Natural killer cell (primary cell): ENCODE results near the gene PYHIN1. TPM values are rescaled to one million over a fixed set of nuclear protein-coding genes. Genes with fewer than 3 reads are reported as not detected.

Source experiments
- ATAC-seq, 3 donors: fragments of 150-1000 bp in 2 of 3; fragments of 200-7000 bp in 1 of 3; cut with Tn5 transposase; 1 replicate in 1 of 3; 2 replicates in 2 of 3; pipeline ENCODE4 v1.10.0; 2021; ENCODE audit warnings: mild to moderate bottlenecking in 2 of 3, moderate library complexity in 2 of 3
- DNase-seq, 2 donors: peaks; one replicate each; pipeline versions ENCODE4 v3.0.0 to v3.0.0-alpha.2; 2013 to 2021; ENCODE audit warnings: mixed read lengths in 1 of 2
- H3K27ac ChIP-seq: one replicate; pipeline ENCODE4 v1.5.1; 2013; ENCODE audit warnings: mild to moderate bottlenecking, low read length
- H3K27me3 ChIP-seq: one replicate; pipeline ENCODE4 v1.6.1; 2013; ENCODE audit warnings: low read length; ENCODE audit not compliant: control insufficient read depth, insufficient read depth
- H3K36me3 ChIP-seq: one replicate; pipeline ENCODE4 v1.6.1; 2013; ENCODE audit warnings: low read length; ENCODE audit not compliant: control insufficient read depth, insufficient read depth
- H3K4me1 ChIP-seq: one replicate; pipeline ENCODE4 v1.6.1; 2013; ENCODE audit warnings: low read length; ENCODE audit not compliant: control insufficient read depth, insufficient read depth
- H3K4me3 ChIP-seq: one replicate; pipeline ENCODE4 v1.5.1; 2013; ENCODE audit warnings: low read length
- H3K9me3 ChIP-seq: one replicate; pipeline ENCODE4 v1.6.1; 2013; ENCODE audit warnings: low read length; ENCODE audit not compliant: control insufficient read depth, insufficient read depth
- H3K27ac Mint-ChIP-seq, 2 donors: one replicate each; pipeline ENCODE4 v1.8.0; 2022; ENCODE audit warnings: mild to moderate bottlenecking in 2 of 2, mixed read lengths in 2 of 2, moderate library complexity in 1 of 2
- H3K27me3 Mint-ChIP-seq, 2 donors: one replicate each; pipeline ENCODE4 v1.8.0; 2022; ENCODE audit warnings: low read depth in 2 of 2, mixed read lengths in 2 of 2
- H3K36me3 Mint-ChIP-seq: one replicate; pipeline ENCODE4 v1.8.0; 2022; ENCODE audit warnings: mixed read lengths
- H3K4me1 Mint-ChIP-seq, 2 donors: one replicate each; pipeline ENCODE4 v1.8.0; 2022; ENCODE audit warnings: mixed read lengths in 2 of 2
- H3K4me3 Mint-ChIP-seq: one replicate; pipeline ENCODE4 v1.8.0; 2022; ENCODE audit warnings: mild to moderate bottlenecking, moderate library complexity, mixed read lengths
- H3K9me3 Mint-ChIP-seq, 2 donors: one replicate each; pipeline ENCODE4 v1.8.0; 2022; ENCODE audit warnings: mixed read lengths in 2 of 2
- WGBS: methylation state at CpG from one replicate; pipeline ENCODE4 v1.1.7; 2013; ENCODE audit warnings: missing lambda C conversion rate; ENCODE audit not compliant: insufficient coverage; 5-methylcytosine and 5-hydroxymethylcytosine counted together
- intact Hi-C: fragments of 100-400 bp; cut with micrococcal nuclease; formaldehyde crosslinking; loops from one replicate; pipeline ENCODE4 v1.14.2; 2022
- total RNA-seq, 4 donors: library from RNA; stranded (reverse); fragments of 120-200 nt in 1 of 4; gene quantifications; one replicate each; pipeline versions ENCODE4 v1.2.3 to v1.2.4, GENCODE V29; 2013 to 2022
- TF ChIP-seq, protein P1 (sequence below): fragments of 200-600 bp; IDR thresholded peaks from one replicate; pipeline ENCODE4 v1.8.0; 2022; ENCODE audit warnings: antibody characterized with exemption

The PYHIN1 gene
- total RNA-seq, 3 donors from 2014 or later (not counting 1 experiment from before 2014, with no cell fraction given) = 171 to 313 (median 197) TPM

DNA sequence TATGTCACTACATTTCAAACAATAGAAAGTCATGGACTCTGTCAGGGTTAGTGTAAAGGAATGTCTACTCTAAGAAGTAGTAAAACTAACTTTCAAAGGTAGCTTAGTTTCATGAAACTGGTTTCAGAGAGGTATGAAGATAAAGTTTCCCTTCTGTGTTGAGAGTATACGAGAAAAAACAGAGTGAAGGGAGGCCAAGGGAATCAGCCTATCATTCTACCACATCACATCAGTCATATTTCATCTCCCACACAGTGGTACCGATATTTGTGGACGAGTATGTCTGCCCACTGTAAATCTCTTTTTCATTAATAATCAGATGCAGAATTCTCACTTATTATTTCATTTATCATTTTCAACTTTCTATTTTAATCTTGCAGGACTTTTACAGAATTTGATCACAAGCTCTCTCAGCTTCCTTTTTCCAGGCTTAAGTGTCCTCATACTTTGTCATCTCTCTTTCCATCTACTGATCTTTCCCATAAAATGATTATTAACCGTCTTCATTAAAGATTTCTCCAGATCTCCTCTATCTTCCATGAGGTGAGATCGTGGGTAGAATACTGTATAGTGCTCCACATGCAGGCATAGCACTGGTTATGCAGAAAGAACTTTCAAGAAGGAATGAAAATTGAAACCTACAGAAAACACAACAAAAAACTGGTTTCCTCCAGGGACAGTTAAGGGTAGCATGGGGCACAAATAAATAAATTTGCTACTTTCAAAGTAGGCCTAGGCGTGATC is 66.9 kb downstream of the PYHIN1 start:
- H3K4me3 ChIP-seq = no peak overlapping the region
- no peak overlapping the region for H3K27ac ChIP-seq
- intact Hi-C loops = loop anchor here (1.0 to 5.0 kb wide), 3 partner anchors 205 to 796 kb away; no protein-coding TSS in a partner anchor

DNA sequence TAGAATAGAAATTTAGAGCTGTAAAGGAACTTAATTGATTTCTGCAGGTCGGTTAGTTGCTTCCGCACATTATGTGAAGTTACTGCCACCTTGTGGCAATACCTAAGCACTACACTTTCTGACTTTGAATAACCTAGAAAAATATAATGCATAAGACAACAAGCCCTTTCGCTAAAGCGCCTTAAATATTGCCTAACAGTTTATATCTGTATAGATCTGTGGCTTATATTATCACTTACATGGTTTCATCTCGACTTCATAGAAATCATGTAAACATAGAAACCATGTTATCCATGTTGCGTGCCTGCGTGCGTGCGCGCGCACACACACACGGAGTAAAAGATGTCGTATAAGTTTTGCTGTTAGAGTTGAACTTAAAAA is 67.4 kb downstream of the PYHIN1 start:
- Histone ChIP-seq H3K27me3 (no peaks in the 10 kb centered on the region), H3K4me1 (peaks cover 14% of the 10 kb centered on the region), H3K4me3 (no peak overlapping the region), H3K36me3 (peaks cover 7% of the 10 kb centered on the region), H3K9me3 (no peaks in the 10 kb centered on the region), H3K27ac (no peak overlapping the region)
- WGBS = 76% methylated on average over 10 of the region's 13 CpGs
- Mint-ChIP-seq H3K9me3 (no peaks in the 10 kb centered on the region), H3K4me3 (peak overlapping the region; percentile 42), H3K36me3 (peaks cover 2% of the 10 kb centered on the region), H3K27ac (peak overlapping the region; percentile 80 to 90), H3K4me1 (peaks cover 46 to 50% of the 10 kb centered on the region in 2 donors), H3K27me3 (no peaks in the 10 kb centered on the region)
- intact Hi-C loops = loop anchor here (1.0 to 5.0 kb wide), 3 partner anchors 205 to 796 kb away; no protein-coding TSS in a partner anchor
- peak; percentile 82 to 92 (median 89) for ATAC-seq
- TF ChIP-seq, protein P1, sequence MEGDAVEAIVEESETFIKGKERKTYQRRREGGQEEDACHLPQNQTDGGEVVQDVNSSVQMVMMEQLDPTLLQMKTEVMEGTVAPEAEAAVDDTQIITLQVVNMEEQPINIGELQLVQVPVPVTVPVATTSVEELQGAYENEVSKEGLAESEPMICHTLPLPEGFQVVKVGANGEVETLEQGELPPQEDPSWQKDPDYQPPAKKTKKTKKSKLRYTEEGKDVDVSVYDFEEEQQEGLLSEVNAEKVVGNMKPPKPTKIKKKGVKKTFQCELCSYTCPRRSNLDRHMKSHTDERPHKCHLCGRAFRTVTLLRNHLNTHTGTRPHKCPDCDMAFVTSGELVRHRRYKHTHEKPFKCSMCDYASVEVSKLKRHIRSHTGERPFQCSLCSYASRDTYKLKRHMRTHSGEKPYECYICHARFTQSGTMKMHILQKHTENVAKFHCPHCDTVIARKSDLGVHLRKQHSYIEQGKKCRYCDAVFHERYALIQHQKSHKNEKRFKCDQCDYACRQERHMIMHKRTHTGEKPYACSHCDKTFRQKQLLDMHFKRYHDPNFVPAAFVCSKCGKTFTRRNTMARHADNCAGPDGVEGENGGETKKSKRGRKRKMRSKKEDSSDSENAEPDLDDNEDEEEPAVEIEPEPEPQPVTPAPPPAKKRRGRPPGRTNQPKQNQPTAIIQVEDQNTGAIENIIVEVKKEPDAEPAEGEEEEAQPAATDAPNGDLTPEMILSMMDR = peak; percentile 97
- DNase-seq = peak in 1 of 2 donors; percentile 84

More for the DNA sequence above, 66.9 kb downstream of the PYHIN1 start:
- H3K36me3 ChIP-seq = peaks cover 9% of the 10 kb centered on the region
- Mint-ChIP-seq H3K9me3 (peaks cover 0 to 2% of the 10 kb centered on the region in 2 donors), H3K27ac (peak overlapping the region; percentile 80 to 90), H3K36me3 (peaks cover 6% of the 10 kb centered on the region), H3K4me1 (peaks cover 46 to 53% of the 10 kb centered on the region in 2 donors), H3K4me3 (peak overlapping the region; percentile 47), H3K27me3 (no peaks in the 10 kb centered on the region)
- TF ChIP-seq, protein P1 = no peak
- DNase-seq = no peak
- peak; percentile 31 to 50 (median 35) for ATAC-seq
- no peaks in the 10 kb centered on the region for H3K27me3 ChIP-seq
- WGBS = 62% methylated on average over 4 of the region's 6 CpGs
- no peaks in the 10 kb centered on the region for H3K9me3 ChIP-seq
- peaks cover 14% of the 10 kb centered on the region for H3K4me1 ChIP-seq

DNA sequence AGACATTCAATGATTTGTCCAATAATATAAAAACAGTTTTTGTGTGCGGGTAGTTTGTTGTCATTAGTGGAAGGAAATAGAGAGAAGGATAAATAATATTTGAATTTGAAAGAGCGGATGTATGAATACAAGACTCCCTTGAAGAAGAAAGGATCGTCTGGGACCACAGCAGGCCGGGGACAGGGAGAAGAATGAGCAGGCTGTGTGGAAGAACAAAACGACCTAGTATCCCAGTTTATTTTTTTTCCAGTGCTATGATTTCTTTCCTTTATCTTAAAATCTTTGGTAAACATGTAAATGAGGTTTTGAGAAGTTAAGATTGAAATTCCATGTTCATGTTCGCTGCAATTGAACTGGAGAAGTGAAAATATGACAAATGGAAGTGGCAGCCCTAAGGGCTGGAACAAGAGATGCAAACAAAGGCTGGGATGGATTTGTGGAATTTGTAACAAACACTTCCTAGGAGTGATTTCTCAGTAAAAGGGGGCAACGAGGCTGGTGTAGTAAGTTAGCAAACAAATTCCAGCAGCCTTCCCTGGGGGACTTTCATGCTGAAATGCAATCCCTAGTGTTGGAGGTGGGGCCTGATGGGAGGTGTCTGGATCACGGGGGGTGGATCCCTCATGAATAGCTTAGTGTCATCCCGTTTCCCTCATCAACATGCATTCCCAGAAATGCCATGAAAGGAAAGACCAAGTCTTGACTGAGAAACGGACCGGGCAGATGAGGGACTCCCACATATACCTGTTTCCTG is 68.1 kb downstream of the PYHIN1 start:
- peaks cover 45 to 49% of the 10 kb centered on the region in 2 donors for H3K4me1 Mint-ChIP-seq
- intact Hi-C loops = loop anchor here (5.0 kb wide), 1 partner anchor 797 kb away; no protein-coding TSS in a partner anchor

More for the DNA sequence above, 68.1 kb downstream of the PYHIN1 start:
- Mint-ChIP-seq H3K4me3 (no peak overlapping the region), H3K9me3 (no peaks in the 10 kb centered on the region), H3K27ac (peak overlapping the region; percentile 80 to 90), H3K36me3 (no peaks in the 10 kb centered on the region), H3K27me3 (no peaks in the 10 kb centered on the region)
- WGBS = 92% methylated on average over 10 of the region's 11 CpGs
- ATAC-seq (no peak), DNase-seq (no peak)
- Histone ChIP-seq H3K4me1 (peaks cover 14% of the 10 kb centered on the region), H3K27ac (no peak overlapping the region), H3K4me3 (no peak overlapping the region), H3K9me3 (no peaks in the 10 kb centered on the region), H3K36me3 (peaks cover 7% of the 10 kb centered on the region), H3K27me3 (no peaks in the 10 kb centered on the region)
- TF ChIP-seq, protein P1 = no peak
